Neutrophil (primary cell): ENCODE data around the gene SMIM32.

ENCODE experiments used
- H3K27ac ChIP-seq: fragments of 200-600 bp; sonication (generic); 2 replicates; pipeline ENCODE4 v1.5.1; 2016; ENCODE audit warnings: mild to moderate bottlenecking, moderate library complexity
- H3K27me3 ChIP-seq: fragments of 200-600 bp; sonication (generic); 2 replicates; pipeline ENCODE4 v1.6.0; 2016; ENCODE audit warnings: mild to moderate bottlenecking
- H3K36me3 ChIP-seq: fragments of 200-600 bp; sonication (generic); 2 replicates; pipeline ENCODE4 v1.5.1; 2017
- H3K4me1 ChIP-seq, 2 experiments: fragments of 200-600 bp in 1 of 2; sonication (generic) in 1 of 2; 1 replicate in 1 of 2; 2 replicates in 1 of 2; pipeline versions ENCODE4 v1.5.1 to v1.6.1; 2013 to 2016; ENCODE audit warnings: low read depth in 1 of 2, low read length in 1 of 2, mild to moderate bottlenecking in 1 of 2, moderate library complexity in 1 of 2; ENCODE audit not compliant: control insufficient read depth in 1 of 2, insufficient read depth in 1 of 2
- H3K4me3 ChIP-seq, 2 experiments: fragments of 200-600 bp in 1 of 2; sonication (generic) in 1 of 2; 1 replicate in 1 of 2; 2 replicates in 1 of 2; pipeline ENCODE4 v1.5.1; 2013 to 2016; ENCODE audit warnings: low read depth in 1 of 2, low read length in 1 of 2, mild to moderate bottlenecking in 1 of 2, moderate library complexity in 1 of 2
- H3K9me3 ChIP-seq: fragments of 200-600 bp; sonication (generic); 2 replicates; pipeline ENCODE4 v1.5.1; 2016
- CTCF ChIP-seq: fragments of 200-600 bp; sonication (generic); IDR thresholded peaks from 2 replicates; pipeline ENCODE4 v1.5.1; 2016; ENCODE audit warnings: antibody characterized with exemption

Gene SMIM32

GRCh38 chr5:136212252-136212721 lies 19.3 kb upstream of the SMIM32 start:
- no peaks in the 10 kb centered on the region for H3K36me3 ChIP-seq
- H3K27me3 ChIP-seq: peaks cover 41% of the 10 kb centered on the region
- H3K4me3 ChIP-seq: no peak overlapping the region
- H3K4me1 ChIP-seq: no peaks in the 10 kb centered on the region
- H3K27ac ChIP-seq: no peak overlapping the region
- H3K9me3 ChIP-seq: no peaks in the 10 kb centered on the region
- TF ChIP-seq CTCF: peak; percentile 56

DNA sequence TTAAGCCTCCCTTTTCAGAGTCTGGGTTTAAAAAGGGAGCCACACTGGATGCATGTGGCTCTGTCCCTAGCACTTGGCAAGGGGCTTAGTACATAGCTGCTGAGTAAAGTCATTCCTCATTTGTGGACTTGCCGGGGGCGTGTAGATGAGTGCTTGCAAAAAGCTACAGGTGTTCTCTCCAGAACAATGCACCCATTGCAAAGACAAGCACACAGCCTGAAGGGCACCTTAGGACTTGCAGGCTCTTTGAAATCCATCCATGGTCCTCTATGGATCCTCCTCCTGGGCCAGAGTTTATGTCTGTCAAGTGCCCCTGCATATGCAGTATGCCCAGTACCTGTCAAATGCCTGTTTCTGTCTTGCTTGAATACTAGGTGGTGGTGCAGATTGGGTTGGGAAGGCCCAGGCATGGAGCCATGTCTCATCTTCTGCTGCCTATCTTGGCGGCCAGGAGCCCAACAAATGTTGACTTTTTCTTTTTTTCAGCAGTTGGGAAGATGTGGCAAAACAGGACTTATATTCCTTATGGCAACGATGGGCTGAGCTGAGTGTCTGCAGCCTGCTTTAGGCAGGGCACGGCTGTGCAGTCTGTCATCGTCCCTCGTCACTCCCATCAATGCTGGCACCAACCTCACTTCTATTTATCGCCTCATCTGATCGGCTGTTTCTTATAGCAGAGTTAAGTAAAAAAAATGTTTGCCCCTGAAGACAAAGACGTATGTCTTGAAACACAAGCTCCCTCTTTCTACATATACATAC lies 18.5 kb upstream of the SMIM32 start:
- Histone ChIP-seq H3K27ac (no peak overlapping the region), H3K9me3 (no peaks in the 10 kb centered on the region), H3K4me3 (no peak overlapping the region), H3K4me1 (no peaks in the 10 kb centered on the region), H3K27me3 (peaks cover 41% of the 10 kb centered on the region), H3K36me3 (no peaks in the 10 kb centered on the region)
- no peak for TF ChIP-seq CTCF

- Histone ChIP-seq H3K27me3 (peaks cover 41% of the 10 kb centered on the region), H3K4me3 (no peak overlapping the region), H3K9me3 (no peaks in the 10 kb centered on the region), H3K36me3 (no peaks in the 10 kb centered on the region), H3K4me1 (no peaks in the 10 kb centered on the region), H3K27ac (no peak overlapping the region)
- no peak for TF ChIP-seq CTCF
Measured at GRCh38 chr5:136210259-136210658, 17.3 kb upstream of the SMIM32 start.

GRCh38 chr5:136209346-136209910 lies 16.5 kb upstream of the SMIM32 start:
- Histone ChIP-seq H3K4me3 (no peak overlapping the region), H3K36me3 (no peaks in the 10 kb centered on the region), H3K27ac (no peak overlapping the region), H3K9me3 (no peaks in the 10 kb centered on the region), H3K4me1 (no peaks in the 10 kb centered on the region), H3K27me3 (peaks cover 43% of the 10 kb centered on the region)
- TF ChIP-seq CTCF: no peak

- Histone ChIP-seq H3K4me3 (no peak overlapping the region), H3K4me1 (no peaks in the 10 kb centered on the region), H3K9me3 (no peaks in the 10 kb centered on the region), H3K27me3 (peaks cover 48% of the 10 kb centered on the region), H3K27ac (no peak overlapping the region), H3K36me3 (no peaks in the 10 kb centered on the region)
- no peak for TF ChIP-seq CTCF
Measured at GRCh38 chr5:136208916-136209315, 16.0 kb upstream of the SMIM32 start.
